H7 (cell line): ENCODE results near the gene CRB2. TPM values are rescaled to one million over a fixed set of nuclear protein-coding genes. Genes with fewer than 3 reads are reported as not detected.
"Not testable (repeated sequence)": the region's sequence is repeated elsewhere in the genome, so short reads cannot be mapped to it uniquely, and the experiment has no call there.

ENCODE experiments used
- DNase-seq: peaks from one replicate; pipeline ENCODE4 v3.0.0; 2012
- H3K27me3 ChIP-seq: 2 replicates; pipeline ENCODE4 v1.6.0; 2011; ENCODE audit warnings: mild to moderate bottlenecking, low read length; ENCODE audit not compliant: control insufficient read depth, insufficient read depth
- H3K36me3 ChIP-seq: replicated peaks from 2 replicates; pipeline ENCODE4 v1.5.1; 2011; ENCODE audit warnings: low read length; ENCODE audit not compliant: control insufficient read depth, insufficient read depth
- H3K4me3 ChIP-seq: 2 replicates; pipeline ENCODE4 v1.5.1; 2011; ENCODE audit warnings: low read depth, mild to moderate bottlenecking, control low read depth, low read length, moderate library complexity; ENCODE audit not compliant: insufficient read depth
- total RNA-seq: library from RNA; depleted of rRNA; stranded (reverse); fragments of >200 nt; shearing (Covaris generic); gene quantifications from 2 replicates; pipeline ENCODE4 v1.2.3, GENCODE V29; 2014

CRB2 gene
- total RNA-seq, 1 experiment from 2014 or later, result 1.7 TPM

GRCh38 chr9:123389070-123389469 is 33.1 kb downstream of the CRB2 start:
- peak; percentile 58 for DNase-seq
- H3K36me3 ChIP-seq, result no peaks in the 10 kb centered on the region

GRCh38 chr9:123389698-123390097 is 33.7 kb downstream of the CRB2 start:
- Histone ChIP-seq H3K27me3 (no peaks in the 10 kb centered on the region), H3K4me3 (no peak overlapping the region), H3K36me3 (no peaks in the 10 kb centered on the region)
- peak; percentile 63 for DNase-seq

More at GRCh38 chr9:123389070-123389469, 33.1 kb downstream of the CRB2 start:
- Histone ChIP-seq H3K27me3 (no peaks in the 10 kb centered on the region), H3K4me3 (no peak overlapping the region)

GRCh38 chr9:123390337-123391135 is 34.5 kb downstream of the CRB2 start:
- H3K36me3 ChIP-seq, result no peaks in the 10 kb centered on the region
- DNase-seq, result peak; percentile 57
- no peaks in the 10 kb centered on the region for H3K27me3 ChIP-seq
- H3K4me3 ChIP-seq, result no peak overlapping the region

DNA sequence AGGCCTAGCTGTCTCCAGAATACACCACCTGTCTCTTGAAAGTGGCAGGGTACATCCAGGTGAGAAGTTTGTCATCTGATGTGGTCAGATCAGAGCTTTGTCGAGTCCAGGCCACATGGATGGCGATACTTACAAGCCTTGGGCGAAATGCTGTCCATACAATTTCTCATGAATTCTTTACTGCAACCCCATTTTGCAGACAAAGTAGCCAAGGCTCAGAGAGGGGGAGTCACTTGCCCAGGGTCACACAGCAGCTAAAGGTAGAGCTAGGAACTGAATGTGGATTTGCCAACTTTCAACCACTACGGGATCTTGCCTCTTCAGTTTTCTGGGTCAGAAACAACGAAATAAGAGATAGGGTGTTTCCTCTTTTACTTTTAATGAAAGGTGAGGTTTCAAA is 35.2 kb downstream of the CRB2 start:
- no peak for DNase-seq
- Histone ChIP-seq H3K27me3 (no peaks in the 10 kb centered on the region), H3K36me3 (no peaks in the 10 kb centered on the region; the same call in 1 of the 2 replicates), H3K4me3 (no peak overlapping the region)

GRCh38 chr9:123391946-123392345 is 35.9 kb downstream of the CRB2 start:
- DNase-seq, result no peak
- H3K4me3 ChIP-seq, result no peak overlapping the region
- no peaks in the 10 kb centered on the region for H3K27me3 ChIP-seq
- H3K36me3 ChIP-seq, result no peaks in the 10 kb centered on the region; the same call in 1 of the 2 replicates

DNA sequence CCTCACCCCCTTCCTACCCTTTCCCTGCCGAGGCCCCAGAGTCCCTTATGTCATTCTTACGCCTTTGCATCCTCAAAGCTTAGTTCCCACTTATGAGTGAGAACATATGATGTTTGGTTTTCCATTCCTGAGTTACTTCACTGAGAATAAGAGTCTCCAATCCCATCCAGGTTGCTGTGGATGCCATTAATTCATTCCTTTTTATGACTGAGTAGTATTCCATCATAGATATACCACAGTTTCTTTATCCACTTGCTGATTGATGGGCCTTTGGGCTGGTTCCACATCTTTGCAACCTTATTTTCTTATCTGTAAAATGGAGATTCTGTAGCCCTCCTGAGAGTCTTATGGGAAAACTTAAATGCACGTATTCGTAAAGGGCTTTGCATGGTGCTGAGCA is 36.8 kb downstream of the CRB2 start:
- H3K27me3 ChIP-seq, result no peaks in the 10 kb centered on the region
- no peak overlapping the region for H3K4me3 ChIP-seq
- DNase-seq, result no peak
- H3K36me3 ChIP-seq, result no peaks in the 10 kb centered on the region; the same call in 1 of the 2 replicates

DNA sequence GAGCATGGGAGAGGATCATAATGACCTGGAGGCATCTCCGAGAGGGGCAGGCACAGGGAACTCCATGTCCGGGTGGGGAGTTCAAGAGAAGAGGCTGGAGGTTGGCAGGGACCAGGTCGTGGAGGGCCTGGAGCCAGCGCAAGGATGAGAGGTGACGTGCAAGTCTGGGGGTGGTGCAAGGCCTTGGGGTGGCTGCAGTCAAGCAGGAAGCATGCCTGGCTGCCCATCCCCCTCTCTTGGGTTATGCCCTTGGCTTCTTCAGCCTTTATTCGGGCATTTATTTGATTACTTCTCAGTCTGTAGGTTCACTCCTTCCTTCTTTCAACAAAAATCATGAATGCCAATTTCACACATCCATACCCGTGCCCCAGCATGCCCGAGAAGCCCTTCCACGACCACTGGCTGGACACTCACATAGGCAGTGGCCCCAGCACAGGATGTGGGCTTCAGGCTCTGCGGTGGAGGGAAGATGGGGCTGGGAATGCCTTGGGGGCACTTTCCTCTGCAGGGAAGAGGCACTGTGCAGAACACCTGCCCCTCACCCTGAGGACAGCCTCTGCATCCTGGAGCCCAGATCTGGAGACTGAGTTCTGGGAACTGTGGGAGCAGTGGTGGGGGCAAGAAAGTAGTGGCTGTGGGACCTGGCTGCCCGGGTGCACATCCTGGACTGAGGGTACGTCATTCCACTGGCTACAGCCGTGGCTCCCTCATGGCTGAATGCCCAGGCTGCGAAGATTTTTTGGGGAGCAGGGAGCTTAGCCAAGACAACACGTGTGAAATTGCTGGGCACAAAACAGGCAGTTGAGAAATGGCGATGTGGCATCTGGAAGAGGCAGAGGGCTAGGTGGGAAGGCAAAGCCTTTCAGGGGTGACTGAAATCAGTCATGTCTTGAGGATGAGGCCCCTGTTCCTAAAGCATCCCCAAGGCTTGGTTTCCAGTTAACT is 38.6 kb downstream of the CRB2 start:
- peak; percentile 39 for DNase-seq
- Histone ChIP-seq H3K36me3 (no peaks in the 10 kb centered on the region; the same call in 1 of the 2 replicates), H3K4me3 (no peak overlapping the region), H3K27me3 (no peaks in the 10 kb centered on the region)

DNA sequence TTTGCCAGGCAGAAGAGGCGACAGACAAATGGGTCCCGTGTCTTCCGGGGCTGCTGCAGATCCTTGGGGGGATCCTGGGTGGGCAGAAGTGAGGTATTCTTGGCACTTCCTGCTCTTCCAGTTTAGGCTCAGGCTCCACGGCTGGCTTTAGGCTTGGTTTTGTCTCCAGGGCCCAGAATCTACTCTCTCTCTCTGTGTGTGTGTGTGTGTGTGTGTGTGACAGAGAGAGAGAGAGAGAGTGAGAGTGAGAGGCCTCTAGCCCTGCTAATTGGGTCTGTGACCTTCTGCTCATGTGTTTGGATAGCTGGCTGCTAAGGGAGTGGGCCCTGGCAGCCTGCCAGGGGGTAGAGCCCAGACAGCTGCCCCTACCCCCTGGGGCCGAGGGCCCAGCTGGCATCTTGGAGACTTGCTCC is 39.3 kb downstream of the CRB2 start:
- Histone ChIP-seq H3K4me3 (no peak overlapping the region), H3K27me3 (no peaks in the 10 kb centered on the region), H3K36me3 (no peaks in the 10 kb centered on the region; the same call in 1 of the 2 replicates)
- peak; percentile 54 for DNase-seq

- Histone ChIP-seq H3K36me3 (no peaks in the 10 kb centered on the region; the same call in 1 of the 2 replicates), H3K27me3 (no peaks in the 10 kb centered on the region), H3K4me3 (no peak overlapping the region)
- DNase-seq, result peak; percentile 57
Observed at GRCh38 chr9:123395689-123396511, 39.9 kb downstream of the CRB2 start.

DNA sequence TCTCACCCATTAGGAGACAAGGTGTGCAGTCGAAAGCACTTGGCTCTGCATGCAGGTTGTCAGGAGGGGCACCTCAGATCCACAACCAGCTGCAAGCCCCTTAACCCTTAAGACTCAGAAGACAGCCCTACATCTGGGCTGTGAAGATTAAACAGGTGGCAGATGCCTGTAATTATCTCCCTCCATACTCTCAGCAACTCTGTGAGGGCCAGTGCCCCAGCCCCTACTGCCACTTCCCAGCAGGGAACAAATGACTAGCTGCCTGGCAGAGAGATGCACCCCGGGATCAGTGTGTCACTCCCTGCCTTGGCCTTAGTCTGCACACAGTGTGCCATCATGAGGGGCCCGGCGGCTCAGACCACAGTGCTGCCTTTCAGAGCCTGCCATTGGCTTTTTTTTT is 42.0 kb downstream of the CRB2 start:
- Histone ChIP-seq H3K36me3 (no peaks in the 10 kb centered on the region; the same call in none of the 2 replicates), H3K4me3 (no peak overlapping the region), H3K27me3 (no peaks in the 10 kb centered on the region)
- DNase-seq, result no peak

GRCh38 chr9:123398938-123399337 is 42.9 kb downstream of the CRB2 start:
- H3K36me3 ChIP-seq, DNase-seq, H3K4me3 ChIP-seq, H3K27me3 ChIP-seq: not testable (repeated sequence)

DNA sequence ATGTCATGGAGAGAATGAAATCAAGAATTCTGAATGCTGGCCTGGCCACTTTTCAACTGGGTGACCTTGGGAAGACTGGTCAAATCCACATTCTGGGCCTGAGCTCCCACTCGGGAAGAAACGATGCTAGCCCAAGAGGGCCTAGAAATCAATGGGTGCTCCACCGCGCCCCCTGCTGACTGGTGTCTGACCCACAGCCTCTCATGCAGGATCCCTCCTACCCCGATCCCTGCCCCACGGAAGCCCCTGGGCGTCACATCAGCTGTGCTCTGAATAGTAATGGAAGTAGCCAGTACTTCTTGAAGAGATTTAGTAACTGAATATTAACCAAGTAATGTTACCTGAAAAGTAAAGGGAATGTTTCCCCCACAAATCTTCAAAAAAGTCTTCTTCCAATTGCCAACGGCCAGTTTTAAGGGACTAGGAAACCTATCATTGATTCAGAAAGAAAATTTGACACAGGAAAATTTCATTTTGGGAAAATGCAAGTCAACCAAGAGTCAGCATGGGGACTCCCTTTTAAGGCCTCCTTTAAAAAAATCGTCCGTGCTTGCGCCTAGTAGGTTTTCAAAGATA is 43.9 kb downstream of the CRB2 start:
- Histone ChIP-seq H3K27me3 (no peaks in the 10 kb centered on the region), H3K36me3 (no peaks in the 10 kb centered on the region; the same call in none of the 2 replicates), H3K4me3 (no peak overlapping the region)
- DNase-seq, result peak; percentile 95

- Histone ChIP-seq H3K4me3 (no peak overlapping the region), H3K36me3 (no peaks in the 10 kb centered on the region; the same call in none of the 2 replicates), H3K27me3 (no peaks in the 10 kb centered on the region)
- DNase-seq, result no peak
Observed at GRCh38 chr9:123400926-123401503, 45.0 kb downstream of the CRB2 start.
